Stimulated activated naive CD4-positive, alpha-beta T cell (primary cell): Measurements from ENCODE around the gene CD300C.
"Not testable (repeated sequence)": the region's sequence is repeated elsewhere in the genome, so short reads cannot be mapped to it uniquely, and the experiment has no call there.

Source experiments
- DNase-seq, 6 experiments: peaks; one replicate each; lab custom pipeline; 2025; lab: John Stamatoyannopoulos, UW

The CD300C gene

GRCh38 chr17:74545843-74546230 is at the start of gene CD300C:
TSS of gene CD300C (minus strand) at chr17:74546115. CDS start at chr17:74545782, 333 bp downstream.
- no peak for DNase-seq

- no peak for DNase-seq
Observed at GRCh38 chr17:74595037-74595750, 49.3 kb upstream of the CD300C start.

- DNase-seq: peak in 2 of 6 experiments; percentile 22 to 28
Observed at GRCh38 chr17:74592087-74592990, 46.4 kb upstream of the CD300C start, which contains the start of gene CD300LD. TSS of gene CD300LD (minus strand) at chr17:74592283. CDS start at chr17:74592202, 81 bp downstream.

- no peak for DNase-seq
Observed at GRCh38 chr17:74591503-74591902, 45.6 kb upstream of the CD300C start.

GRCh38 chr17:74585711-74586110 is 39.8 kb upstream of the CD300C start:
- DNase-seq: no peak

GRCh38 chr17:74584292-74585060 is 38.6 kb upstream of the CD300C start:
- DNase-seq: no peak

GRCh38 chr17:74582633-74583032 is 36.7 kb upstream of the CD300C start:
- DNase-seq: no peak

- DNase-seq: no peak
Observed at GRCh38 chr17:74579900-74580299, 34.0 kb upstream of the CD300C start.

- no peak for DNase-seq
Observed at GRCh38 chr17:74578979-74579378, 33.1 kb upstream of the CD300C start.

GRCh38 chr17:74574489-74575142 is 28.7 kb upstream of the CD300C start:
- DNase-seq: no peak

GRCh38 chr17:74573635-74574034 is 27.7 kb upstream of the CD300C start:
- DNase-seq: not testable (repeated sequence)

GRCh38 chr17:74573169-74573568 is 27.3 kb upstream of the CD300C start:
- no peak for DNase-seq

- DNase-seq: no peak
Observed at GRCh38 chr17:74571621-74572270, 25.8 kb upstream of the CD300C start.

- DNase-seq: no peak
Observed at GRCh38 chr17:74569020-74570003, 23.4 kb upstream of the CD300C start.

- no peak for DNase-seq
Observed at GRCh38 chr17:74568106-74568873, 22.4 kb upstream of the CD300C start.

- DNase-seq: no peak
Observed at GRCh38 chr17:74567397-74567796, 21.5 kb upstream of the CD300C start, which contains the start of gene CD300H. TSS of gene CD300H (minus strand) at chr17:74567509.

- DNase-seq: peak in 1 of 6 experiments; percentile 10
Observed at GRCh38 chr17:74566132-74566753, 20.3 kb upstream of the CD300C start.

GRCh38 chr17:74565126-74565525 is 19.2 kb upstream of the CD300C start:
- DNase-seq: no peak

GRCh38 chr17:74563358-74563757 is 17.4 kb upstream of the CD300C start:
- DNase-seq: no peak
